Right ventricle myocardium superior (tissue), 1 donor: ENCODE data around the gene CCDC127. TPM values are rescaled to one million over a fixed set of nuclear protein-coding genes. Genes with fewer than 3 reads are reported as not detected.
A peak's percentile ranks its signal among the peaks of the same experiment; 100 is the strongest.

Experiments used
- ATAC-seq: fragments of 200-7000 bp; cut with Tn5 transposase; one replicate; pipeline ENCODE4 v1.9.1; 2020; ENCODE audit warnings: mild to moderate bottlenecking; ENCODE audit not compliant: poor library complexity
- DNase-seq: peaks from one replicate; pipeline ENCODE4 v3.0.0-alpha.2; 2020
- intact Hi-C: fragments of 100-400 bp; cut with DNase I; formaldehyde crosslinking; loops from one replicate; pipeline ENCODE4 v1.11.2; 2022
- total RNA-seq: library from RNA; stranded (reverse); fragmentation: NEBNext Ultra II Directional; extraction: Animal tissue kit (Norgen Biotek cat#: 25700); gene quantifications from one replicate; pipeline ENCODE4 v1.2.1, GENCODE V29; 2021
- donor health status: DM: no; HTN: yes; CAD: no; lungs with severe emphysema.

CCDC127 gene
- total RNA-seq, 1 donor from 2014 or later, result 8.1 TPM

GRCh38 chr5:194102-194501 lies 23.9 kb downstream of the CCDC127 start:
- intact Hi-C loops, result no loop called here
- ATAC-seq, result peak; percentile 26
- peak; percentile 80 for DNase-seq

GRCh38 chr5:192970-193831 lies 24.8 kb downstream of the CCDC127 start:
- DNase-seq (no peak), ATAC-seq (no peak)

DNA sequence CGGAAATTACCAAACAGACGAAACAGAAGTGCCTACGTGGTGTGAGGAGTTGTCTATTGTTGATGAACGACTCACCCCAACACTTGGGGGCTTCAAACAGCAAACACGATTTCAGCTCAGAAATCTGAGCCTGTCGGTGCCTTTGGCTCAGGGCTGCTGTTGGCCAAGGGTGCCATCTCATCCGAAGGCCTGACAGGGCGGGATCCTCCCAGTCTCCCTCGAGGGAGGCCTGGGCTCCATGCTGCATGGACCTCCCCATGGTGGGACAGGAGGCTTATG lies 25.3 kb downstream of the CCDC127 start:
- ATAC-seq (no peak), DNase-seq (no peak)
- intact Hi-C loops, result no loop called here

More at GRCh38 chr5:192970-193831, 24.8 kb downstream of the CCDC127 start:
- intact Hi-C loops, result no loop called here

- intact Hi-C loops, result no loop called here
- ATAC-seq (no peak), DNase-seq (no peak)
These were observed 25.8 kb downstream of the CCDC127 start for GRCh38 chr5:191949-192690.

- intact Hi-C loops, result no loop called here
- ATAC-seq (peak; percentile 74), DNase-seq (peak; percentile 86)
These were observed 26.7 kb downstream of the CCDC127 start, which contains the start of gene LRRC14B for GRCh38 chr5:191036-191948. LRRC14B (plus strand) TSS chr5:191495; CDS start chr5:191539, 44 bp downstream.

DNA sequence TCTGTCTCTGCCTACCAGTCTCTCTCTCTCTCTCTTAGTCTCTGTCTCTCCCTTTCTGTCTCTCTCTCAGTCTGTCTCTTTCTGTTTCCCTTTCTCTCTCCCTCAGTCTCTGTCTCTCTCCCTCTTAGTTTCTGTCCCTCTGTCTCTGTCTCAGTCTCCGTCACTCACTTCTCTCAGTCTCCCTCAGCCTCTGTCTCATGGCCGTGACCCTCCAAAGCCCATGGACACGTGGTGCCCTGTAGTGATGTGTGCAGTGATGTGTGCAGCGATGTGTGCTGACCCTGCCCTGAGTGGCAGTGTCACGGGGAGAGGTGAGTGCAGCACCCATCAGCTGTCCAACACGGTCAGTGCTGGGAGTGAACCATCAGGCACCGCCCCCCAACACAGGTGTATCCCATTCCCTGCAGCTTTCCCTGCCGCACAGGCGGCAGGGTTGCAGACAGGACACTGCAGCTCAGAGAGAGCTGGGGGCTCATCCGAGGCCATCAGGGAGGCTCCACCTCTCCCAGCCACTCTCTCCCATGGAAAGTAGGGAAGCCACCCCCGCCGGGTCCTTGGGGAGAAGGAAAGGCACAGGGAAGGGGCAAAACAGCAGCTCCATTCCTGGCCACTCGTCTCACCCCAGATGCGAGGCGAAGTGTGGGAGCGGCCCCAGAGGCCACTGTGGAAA lies 27.5 kb downstream of the CCDC127 start:
- DNase-seq, result no peak
- intact Hi-C loops, result no loop called here
- peak; percentile 0 for ATAC-seq

DNA sequence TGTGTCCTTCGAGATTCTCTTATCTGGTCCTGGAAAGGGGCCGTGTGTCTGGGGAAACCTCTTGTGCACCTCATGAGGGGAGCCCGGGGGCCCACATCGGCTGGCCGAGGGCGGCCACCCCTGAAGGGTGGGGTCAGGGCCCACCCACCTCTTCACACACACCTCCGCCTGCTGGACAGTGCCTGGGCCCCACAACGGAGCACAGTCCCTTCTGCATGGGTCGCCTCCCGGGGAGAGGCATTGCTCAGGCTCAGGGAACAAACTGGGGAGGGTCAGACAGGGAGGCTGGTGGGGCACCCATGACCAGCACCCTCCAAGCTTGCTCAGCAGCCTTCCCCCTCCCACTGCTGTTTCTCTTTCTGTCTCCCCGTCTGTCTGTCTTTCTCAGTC lies 28.0 kb downstream of the CCDC127 start:
- no peak for DNase-seq
- no peak for ATAC-seq
- intact Hi-C loops, result no loop called here

- DNase-seq, result no peak
- ATAC-seq, result no peak
- intact Hi-C loops, result no loop called here
These were observed 28.5 kb downstream of the CCDC127 start for GRCh38 chr5:189486-189885.

- ATAC-seq, result peak; percentile 62
- DNase-seq, result peak; percentile 92
- intact Hi-C loops, result no loop called here
These were observed 29.2 kb downstream of the CCDC127 start for GRCh38 chr5:188488-189481.

DNA sequence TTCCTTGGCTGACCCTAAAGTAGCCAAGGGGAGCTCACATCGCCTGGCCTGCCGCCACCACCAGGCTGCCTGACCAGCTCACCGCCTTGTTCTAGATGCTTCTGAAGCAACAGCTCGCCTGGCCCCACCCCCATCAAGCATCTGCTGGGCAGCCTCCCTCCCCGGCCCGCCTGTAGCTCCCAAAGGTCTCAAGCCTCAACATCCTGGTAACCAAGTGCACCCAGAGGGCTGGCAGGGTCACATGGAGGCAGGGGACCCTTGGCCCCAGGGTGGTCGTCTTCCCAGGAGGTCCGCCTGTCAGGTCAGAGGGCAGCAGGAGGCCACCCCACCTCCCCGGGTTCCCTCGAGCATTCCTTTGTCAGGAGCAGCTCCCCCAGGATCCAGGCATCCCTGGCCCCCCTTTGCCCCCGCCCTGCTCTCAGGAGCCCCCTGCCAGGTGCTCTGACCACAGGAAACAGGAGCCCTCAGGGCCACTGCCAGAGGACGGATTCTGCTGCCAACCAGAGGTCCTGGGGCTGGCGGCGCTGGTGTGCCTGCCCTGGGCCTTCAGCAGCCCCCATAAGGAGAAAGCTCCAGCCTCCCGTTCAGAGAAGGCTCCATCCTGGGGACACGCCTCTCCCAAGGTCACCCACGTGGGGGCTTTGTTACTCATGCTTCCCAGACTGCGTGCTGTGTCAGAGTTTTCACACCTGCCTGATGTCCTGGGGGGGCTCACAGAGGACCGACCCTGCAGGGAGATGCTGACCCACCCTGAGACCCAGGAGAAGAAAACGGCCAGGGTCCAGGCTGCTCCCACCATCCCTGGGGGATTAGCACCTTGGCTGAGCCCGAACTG lies 30.1 kb downstream of the CCDC127 start:
- intact Hi-C loops, result no loop called here

GRCh38 chr5:187042-187431 lies 30.9 kb downstream of the CCDC127 start:
- no peak for ATAC-seq
- intact Hi-C loops, result no loop called here
- peak; percentile 24 for DNase-seq

More for the DNA sequence above, 30.1 kb downstream of the CCDC127 start:
- no peak for ATAC-seq
- DNase-seq, result peak; percentile 46

GRCh38 chr5:186091-187041 lies 31.6 kb downstream of the CCDC127 start:
- intact Hi-C loops, result no loop called here
- peak; percentile 36 for DNase-seq

GRCh38 chr5:185095-186070 lies 32.6 kb downstream of the CCDC127 start:
- no peak for ATAC-seq
- intact Hi-C loops, result no loop called here
- peak; percentile 34 for DNase-seq

More at GRCh38 chr5:186091-187041, 31.6 kb downstream of the CCDC127 start:
- no peak for ATAC-seq

DNA sequence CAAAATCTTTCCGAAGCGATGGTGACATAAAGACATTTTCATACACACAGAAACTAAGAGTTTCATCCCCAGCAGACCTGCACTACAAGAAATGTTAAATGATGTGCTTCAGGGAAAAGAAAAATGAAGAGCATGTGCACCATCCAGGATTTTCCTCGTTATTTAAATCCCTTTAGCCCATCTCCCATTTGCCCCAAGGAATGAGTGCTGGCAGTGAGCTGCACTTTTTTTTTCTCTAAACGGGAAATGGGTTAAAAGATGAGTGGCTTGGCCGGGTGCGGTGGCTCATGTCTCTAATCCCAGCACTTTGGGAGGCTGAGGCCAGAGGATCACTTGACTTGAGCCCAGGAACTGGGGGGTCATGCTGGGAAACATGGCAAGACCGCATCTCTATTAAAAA lies 33.5 kb downstream of the CCDC127 start:
- DNase-seq (no peak), ATAC-seq (no peak)
- intact Hi-C loops, result no loop called here
